Measurements from ENCODE around the gene AADACL3. TPM values are rescaled to one million over a fixed set of nuclear protein-coding genes. Genes with fewer than 3 reads are reported as not detected.

The AADACL3 gene
- total and polyA plus RNA-seq, 2 of the 8 experiments (the other 6 are each of a cell fraction or from before 2014, with no cell fraction given), result 0.33 to 2.3 TPM

GRCh38 chr1:12722626-12723025 is 6.7 kb downstream of the AADACL3 start:
- Histone ChIP-seq H3K9ac (replicated peaks in 1 of 4; ENCODE audit: extremely low read depth in 1 of 4, low read depth in 3 of 4, low read length in 3 of 4) (no peak overlapping the region), H2BK15ac (ENCODE audit: low read length) (peak overlapping the region; percentile 72; the same call in 1 of the 2 replicates), H4K5ac (ENCODE audit: insufficient read length, low read depth, low read length) (no peak overlapping the region), H3K23ac (ENCODE audit: insufficient read length) (no peak overlapping the region), H4K20me1 (replicated peaks in 1 of 2; ENCODE audit: control insufficient read depth in 1 of 2, insufficient read depth in 2 of 2, low read length in 2 of 2) (no peaks in the 10 kb centered on the region), H3K4ac (replicated peaks; ENCODE audit: insufficient read length, low read depth, low read length) (no peak overlapping the region), H2BK12ac (ENCODE audit: low read depth, low read length) (peak overlapping the region; percentile 60; the same call in 1 of the 2 replicates), H3K4me2 (ENCODE audit: insufficient read depth in 1 of 2, low read depth in 2 of 2, low read length in 2 of 2) (no peak overlapping the region), H3K4me3 (ENCODE audit: extremely low read depth in 1 of 4, insufficient read depth in 2 of 4, low read depth in 3 of 4, low read length in 4 of 4) (no peak overlapping the region), H3K18ac (ENCODE audit: extremely low read depth, low read length) (no peak overlapping the region; the same call in 1 of the 2 replicates), H3K79me1 (ENCODE audit: low read depth, low read length) (no peaks in the 10 kb centered on the region), H2AK5ac (ENCODE audit: low read depth, low read length) (no peak overlapping the region), H2AFZ (ENCODE audit: low read length) (no peak overlapping the region), H3K9me3 (ENCODE audit: insufficient read depth in 2 of 2, low read depth in 1 of 2, low read length in 1 of 2) (no peaks in the 10 kb centered on the region), H3K27me3 (replicated peaks in 1 of 4; ENCODE audit: control insufficient read depth in 3 of 4, extremely low read depth in 1 of 4, insufficient read depth in 3 of 4, low read length in 3 of 4) (peaks cover 0 to 3% (median 0%) of the 10 kb centered on the region in 4 experiments; a peak in 1 of 7 replicates), H3K23me2 (ENCODE audit: low read depth, low read length) (no peaks in the 10 kb centered on the region), H3K36me3 (ENCODE audit: control insufficient read depth in 2 of 4, insufficient read depth in 4 of 4, low read length in 3 of 4) (no peaks in the 10 kb centered on the region), H2BK5ac (ENCODE audit: low read depth, low read length) (no peak overlapping the region), H2BK120ac (replicated peaks; ENCODE audit: low read depth, low read length) (no peak overlapping the region), H4K91ac (replicated peaks; ENCODE audit: insufficient read length, low read length) (no peak overlapping the region), H4K8ac (ENCODE audit: extremely low read depth, insufficient read depth, low read length) (no peak overlapping the region), H3K27ac (ENCODE audit: low read depth, low read length) (no peak overlapping the region), H3K4me1 (replicated peaks in 1 of 4; ENCODE audit: control insufficient read depth in 3 of 4, insufficient read depth in 4 of 4, low read length in 3 of 4) (peaks cover 0 to 8% (median 3%) of the 10 kb centered on the region in 4 experiments; a peak in 5 of 7 replicates), H2BK20ac (ENCODE audit: low read length) (no peak overlapping the region), H3K56ac (replicated peaks; ENCODE audit: insufficient read length, low read depth, low read length) (no peak overlapping the region), H3K14ac (ENCODE audit: insufficient read length) (no peak overlapping the region), H3K79me2 (ENCODE audit: control insufficient read depth in 1 of 2, insufficient read depth in 2 of 2, low read length in 2 of 2) (no peaks in the 10 kb centered on the region)
- DNase-seq (ENCODE audit: low read depth in 1 of 2, low spot score in 2 of 2) (no peak), FAIRE-seq (no peak)
- ChIA-PET POLR2A (ENCODE audit: partially characterized antibody) (interaction anchor here (1.5 kb wide), 1 partner anchor 23 kb away, joined by 3 read pairs; the partner anchor contains the start of gene CFAP107), CTCF (ENCODE audit: partially characterized antibody) (interaction anchor here (1.0 to 1.2 kb wide), 3 partner anchors 9 to 63 kb away, joined by 3 to 5 read pairs (median 3); no protein-coding TSS in a partner anchor)
- WGBS, 2 experiments (ENCODE audit: extremely low coverage in 1 of 2, insufficient coverage in 1 of 2, insufficient read length in 1 of 2, insufficient replicate concordance in 2 of 2, low coverage in 1 of 2, low lambda C conversion rate in 2 of 2, missing lambda C conversion rate in 1 of 2), result 89% methylated on average over 1 of the region's 1 CpG; no CpG with 5 or more reads in 1 of the 2 experiments
- no peak for TF ChIP-seq SP1 (IDR thresholded peaks at IDR 0.05; ENCODE audit: low read depth, low read length)
- no peak for TF ChIP-seq NRF1 (IDR thresholded peaks at IDR 0.05; ENCODE audit: low read depth, low read length)
